Islet of Langerhans (tissue), 1 donor: ENCODE data around the gene ZNF263.

Source experiments
- FAIRE-seq: peaks from one replicate; lab custom pipeline; 2011; peaks lifted over from hg19 to GRCh38; lab: Jason Lieb, UNC

The ZNF263 gene

GRCh38 chr16:3328104-3328503 lies 44.8 kb downstream of the ZNF263 start:
- FAIRE-seq = no peak

- no peak for FAIRE-seq
Measured at GRCh38 chr16:3328643-3329042, 45.4 kb downstream of the ZNF263 start.
